ENCODE measurements around the gene RAD51B. TPM values are rescaled to one million over a fixed set of nuclear protein-coding genes. Genes with fewer than 3 reads are reported as not detected.

Gene RAD51B
- total and polyA plus RNA-seq, 3 donors from 2014 or later: 5.5 to 22.5 (median 19.1) TPM

DNA sequence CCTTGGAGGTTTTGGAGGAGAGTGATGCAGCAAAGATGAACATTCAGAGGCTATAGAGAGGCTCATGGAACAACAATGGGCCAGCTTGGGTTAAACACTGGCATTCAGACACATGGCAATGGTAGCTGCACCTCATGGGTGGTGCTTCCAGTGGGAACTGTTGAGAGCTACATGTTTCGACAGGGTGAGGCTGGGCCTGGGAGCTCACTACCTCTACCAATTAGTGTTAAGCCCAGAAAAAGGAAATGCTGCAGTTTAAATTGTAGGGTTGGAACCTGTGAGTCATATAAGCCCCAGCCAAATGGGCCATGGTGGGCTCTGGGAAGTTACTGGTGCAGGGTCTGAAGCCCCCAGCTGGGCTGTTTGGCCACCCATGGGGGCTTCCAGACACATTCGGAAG is 693.6 kb downstream of the RAD51B start:
- peaks cover 20% of the 10 kb centered on the region for H3K4me1 ChIP-seq
- H3K27me3 ChIP-seq: no peaks in the 10 kb centered on the region
- intact Hi-C loops (cut with DNase I; ENCODE audit: low total_unique reads): no loop called here
- H3K9me3 ChIP-seq: no peaks in the 10 kb centered on the region
- H3K4me3 ChIP-seq: no peak overlapping the region
- DNase-seq: no peak
- TF ChIP-seq, protein P1, sequence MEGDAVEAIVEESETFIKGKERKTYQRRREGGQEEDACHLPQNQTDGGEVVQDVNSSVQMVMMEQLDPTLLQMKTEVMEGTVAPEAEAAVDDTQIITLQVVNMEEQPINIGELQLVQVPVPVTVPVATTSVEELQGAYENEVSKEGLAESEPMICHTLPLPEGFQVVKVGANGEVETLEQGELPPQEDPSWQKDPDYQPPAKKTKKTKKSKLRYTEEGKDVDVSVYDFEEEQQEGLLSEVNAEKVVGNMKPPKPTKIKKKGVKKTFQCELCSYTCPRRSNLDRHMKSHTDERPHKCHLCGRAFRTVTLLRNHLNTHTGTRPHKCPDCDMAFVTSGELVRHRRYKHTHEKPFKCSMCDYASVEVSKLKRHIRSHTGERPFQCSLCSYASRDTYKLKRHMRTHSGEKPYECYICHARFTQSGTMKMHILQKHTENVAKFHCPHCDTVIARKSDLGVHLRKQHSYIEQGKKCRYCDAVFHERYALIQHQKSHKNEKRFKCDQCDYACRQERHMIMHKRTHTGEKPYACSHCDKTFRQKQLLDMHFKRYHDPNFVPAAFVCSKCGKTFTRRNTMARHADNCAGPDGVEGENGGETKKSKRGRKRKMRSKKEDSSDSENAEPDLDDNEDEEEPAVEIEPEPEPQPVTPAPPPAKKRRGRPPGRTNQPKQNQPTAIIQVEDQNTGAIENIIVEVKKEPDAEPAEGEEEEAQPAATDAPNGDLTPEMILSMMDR (IDR thresholded peaks at IDR 0.05): no peak
- no peak for TF ChIP-seq POLR2A (IDR thresholded peaks at IDR 0.05)
- H3K36me3 ChIP-seq (ENCODE audit: low read depth, missing control alignments): no peaks in the 10 kb centered on the region
- 85 to 94% methylated on average over 2 of the region's 2 CpGs for WGBS, 2 donors
- H3K27ac ChIP-seq: no peak overlapping the region

DNA sequence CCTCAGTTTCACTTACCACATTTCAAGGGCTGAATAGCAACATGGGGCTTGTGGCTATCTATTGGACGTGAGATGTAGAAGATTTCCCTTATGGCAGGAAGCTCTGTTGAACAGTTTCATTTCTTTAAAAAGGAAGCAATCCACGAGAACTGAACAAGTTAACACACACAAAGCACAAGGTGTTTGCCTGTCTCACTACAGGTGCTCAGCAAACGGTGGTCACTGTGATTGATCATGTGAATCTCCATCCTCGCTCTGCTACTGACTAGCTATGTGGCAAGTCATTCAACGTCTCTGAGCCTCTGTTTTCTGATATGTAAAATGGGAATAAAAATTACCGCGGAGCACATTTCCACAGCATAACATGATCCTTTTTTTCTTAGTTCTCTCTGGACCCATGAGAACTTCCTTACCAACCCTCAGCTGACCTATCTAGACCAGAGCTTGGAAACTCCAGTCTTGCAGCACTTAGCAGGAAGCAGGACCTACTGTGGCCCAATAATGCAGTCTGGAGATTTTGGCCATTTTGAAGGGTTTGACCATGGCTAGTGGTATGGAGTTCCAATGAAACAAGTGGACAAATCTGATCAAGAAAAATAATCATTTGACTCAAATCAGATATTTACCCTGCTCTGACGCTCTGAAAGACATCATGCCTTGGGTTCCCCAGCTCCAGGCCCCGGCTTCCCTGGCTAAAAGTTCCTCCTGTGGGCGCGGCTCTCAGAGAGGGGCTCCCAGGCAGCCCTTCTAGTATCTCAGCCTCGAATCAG is 694.4 kb downstream of the RAD51B start:
- intact Hi-C loops (cut with DNase I; ENCODE audit: low total_unique reads): no loop called here
- no peak for DNase-seq
- no peaks in the 10 kb centered on the region for H3K9me3 ChIP-seq
- 87 to 89% methylated on average over 12 of the region's 12 CpGs for WGBS, 2 donors
- H3K4me3 ChIP-seq: no peak overlapping the region
- TF ChIP-seq POLR2A (IDR thresholded peaks at IDR 0.05): no peak
- TF ChIP-seq, protein P1 (IDR thresholded peaks at IDR 0.05): no peak
- H3K27ac ChIP-seq: no peak overlapping the region
- no peaks in the 10 kb centered on the region for H3K27me3 ChIP-seq
- peaks cover 23% of the 10 kb centered on the region for H3K4me1 ChIP-seq
- H3K36me3 ChIP-seq (ENCODE audit: low read depth, missing control alignments): no peaks in the 10 kb centered on the region

DNA sequence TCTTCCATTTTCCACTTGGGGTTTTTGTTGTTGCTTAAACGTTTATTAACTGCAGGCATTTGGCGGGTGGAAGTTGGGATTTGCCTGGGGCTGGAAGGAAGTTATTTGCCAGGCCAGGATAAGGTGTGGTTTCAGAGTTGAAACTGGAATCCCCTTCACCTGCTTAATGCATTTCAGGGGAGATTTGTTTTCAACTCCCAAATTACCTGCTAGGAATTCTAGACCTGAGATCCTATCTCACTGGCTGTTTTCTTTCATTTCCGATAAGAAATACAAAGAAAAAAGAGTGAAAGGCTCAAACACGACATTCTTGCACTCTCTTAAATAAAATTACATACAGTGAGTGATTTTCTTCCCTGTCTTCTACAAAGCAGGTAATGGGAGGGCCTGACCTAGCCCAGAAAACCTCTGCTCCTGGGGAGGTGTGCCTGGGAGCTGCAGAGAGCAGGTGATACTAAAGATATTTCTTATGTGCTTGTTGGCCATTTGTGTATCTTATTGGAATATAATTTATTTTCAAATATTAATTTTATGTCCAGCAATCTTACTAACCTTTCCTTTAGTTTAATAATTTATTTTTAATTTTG is 695.1 kb downstream of the RAD51B start:
- H3K4me1 ChIP-seq: peaks cover 27% of the 10 kb centered on the region
- intact Hi-C loops (cut with DNase I; ENCODE audit: low total_unique reads): no loop called here
- no peak overlapping the region for H3K27ac ChIP-seq
- no peaks in the 10 kb centered on the region for H3K27me3 ChIP-seq
- no peaks in the 10 kb centered on the region for H3K9me3 ChIP-seq
- WGBS, 2 donors: 77 to 80% methylated on average over 4 of the region's 4 CpGs
- H3K36me3 ChIP-seq (ENCODE audit: low read depth, missing control alignments): no peaks in the 10 kb centered on the region
- no peak overlapping the region for H3K4me3 ChIP-seq
- no peak for DNase-seq
- no peak for TF ChIP-seq POLR2A (IDR thresholded peaks at IDR 0.05)
- TF ChIP-seq, protein P1 (IDR thresholded peaks at IDR 0.05): no peak

DNA sequence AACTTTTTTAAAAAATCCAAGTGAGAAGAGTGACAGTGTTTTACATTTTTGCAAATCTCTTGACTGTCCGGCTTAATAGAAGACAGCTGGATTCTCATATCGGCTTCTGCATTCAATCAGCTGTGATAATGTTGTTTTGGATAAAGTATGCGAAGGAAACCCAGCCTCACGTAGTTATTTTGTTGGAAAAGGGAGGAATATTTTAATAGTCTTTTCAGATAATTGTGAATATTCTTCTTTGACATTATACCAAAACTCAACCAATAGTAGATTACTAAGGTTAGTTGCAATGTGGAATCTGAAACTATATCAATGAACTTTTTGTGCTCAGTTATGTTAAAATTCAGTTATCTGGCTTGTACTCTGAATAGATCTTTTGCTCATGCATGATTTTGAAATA is 696.8 kb downstream of the RAD51B start:
- intact Hi-C loops (cut with DNase I; ENCODE audit: low total_unique reads): no loop called here
- no peak for DNase-seq
- peaks cover 13% of the 10 kb centered on the region for H3K4me1 ChIP-seq
- no peaks in the 10 kb centered on the region for H3K27me3 ChIP-seq
- no peak overlapping the region for H3K4me3 ChIP-seq
- H3K36me3 ChIP-seq (ENCODE audit: low read depth, missing control alignments): no peaks in the 10 kb centered on the region
- TF ChIP-seq, protein P1 (IDR thresholded peaks at IDR 0.05): no peak
- no peak for TF ChIP-seq POLR2A (IDR thresholded peaks at IDR 0.05)
- H3K9me3 ChIP-seq: no peaks in the 10 kb centered on the region
- no peak overlapping the region for H3K27ac ChIP-seq
- WGBS, 2 donors: 62 to 86% methylated on average over 4 of the region's 4 CpGs
